GM19438 (cell line): ENCODE measurements around the gene DDX23.

Source experiments
- ATAC-seq: cut with Tn5 transposase; IDR thresholded peaks from one replicate; pipeline ENCODE4 v1.9.1; 2021; ENCODE audit warnings: low read depth; ENCODE audit not compliant: unreplicated experiment

Gene DDX23

GRCh38 chr12:48779869-48780268, 72.1 kb downstream of the DDX23 start:
- ATAC-seq = no peak
